ENCODE results near the gene JKAMP.
"Not testable (repeated sequence)": the region's sequence is repeated elsewhere in the genome, so short reads cannot be mapped to it uniquely, and the experiment has no call there.

JKAMP gene, protein sequence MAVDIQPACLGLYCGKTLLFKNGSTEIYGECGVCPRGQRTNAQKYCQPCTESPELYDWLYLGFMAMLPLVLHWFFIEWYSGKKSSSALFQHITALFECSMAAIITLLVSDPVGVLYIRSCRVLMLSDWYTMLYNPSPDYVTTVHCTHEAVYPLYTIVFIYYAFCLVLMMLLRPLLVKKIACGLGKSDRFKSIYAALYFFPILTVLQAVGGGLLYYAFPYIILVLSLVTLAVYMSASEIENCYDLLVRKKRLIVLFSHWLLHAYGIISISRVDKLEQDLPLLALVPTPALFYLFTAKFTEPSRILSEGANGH

DNA sequence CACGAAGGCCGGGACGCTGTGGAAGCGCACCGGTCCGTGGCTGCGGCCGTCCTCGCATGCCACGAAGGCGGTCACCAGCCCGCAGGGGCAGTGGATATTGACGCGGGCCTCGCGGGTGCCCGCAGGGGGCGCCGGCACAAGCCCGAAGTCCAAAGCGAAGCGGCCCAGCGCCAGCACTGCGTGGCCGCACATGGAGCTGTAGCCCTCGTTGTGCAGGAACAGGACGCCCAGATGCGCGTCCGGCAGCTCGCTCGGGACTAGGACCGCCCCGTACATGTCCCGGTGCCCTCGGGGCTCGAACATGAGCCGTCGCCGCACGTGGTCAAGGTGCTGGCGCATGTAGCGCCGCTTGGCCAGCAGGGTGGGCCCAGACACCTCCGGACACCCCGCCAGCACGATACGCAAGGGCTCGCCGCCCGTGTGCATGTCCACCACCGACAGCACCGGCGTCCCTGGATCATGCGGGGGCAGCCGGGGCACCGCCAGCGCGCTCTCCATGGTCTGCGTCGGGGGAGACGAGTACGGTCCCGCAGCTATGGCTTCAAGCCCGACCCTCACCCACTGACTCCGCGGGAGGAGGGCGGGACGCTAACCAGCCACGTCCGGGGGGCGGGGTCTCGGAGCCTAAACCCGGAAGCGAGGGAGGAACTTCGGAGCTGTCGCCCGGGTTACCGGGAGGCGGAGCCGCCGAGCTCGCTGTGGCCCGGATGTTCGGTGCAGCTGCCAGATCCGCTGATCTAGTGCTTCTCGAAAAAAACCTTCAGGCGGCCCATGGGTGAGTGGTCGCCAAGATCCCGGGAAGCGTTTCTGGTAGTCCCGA is at the start of gene JKAMP, which contains the start of gene L3HYPDH:
Gene JKAMP (plus strand): TSS at position 699 of the 820 bp plus-strand sequence. CDS start 73 bp downstream, at position 772.
Gene L3HYPDH (minus strand): TSS at position 590 of the 820 bp plus-strand sequence. CDS start 92 bp downstream, at position 498.
- peaks cover 0 to 61% (median 59%) of the 10 kb centered on the region in 5 donors for H3K4me1 ChIP-seq (ENCODE audit: control insufficient read depth in 5 of 5, insufficient read depth in 5 of 5, low read length in 5 of 5)

DNA sequence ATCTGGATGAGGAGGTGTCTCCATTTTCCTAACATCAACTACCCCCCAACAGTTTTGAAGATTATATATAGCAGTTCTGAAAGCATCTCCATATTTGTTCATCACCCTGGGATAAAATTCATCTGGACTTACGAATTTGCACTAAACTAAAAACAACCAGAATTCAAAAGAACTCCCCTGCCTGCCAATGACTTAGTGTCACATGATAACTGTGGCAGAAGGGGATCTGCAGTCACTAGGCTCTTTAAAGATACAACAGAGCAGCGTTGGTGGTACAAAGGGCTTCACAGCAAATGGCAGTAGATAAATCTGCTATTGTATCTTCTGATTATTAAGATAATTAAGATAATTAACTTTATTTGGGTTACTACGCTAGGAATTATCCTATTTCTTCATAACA is 49.2 kb upstream of the JKAMP start:
- H3K27ac ChIP-seq (ENCODE audit: low read depth, low read length) = no peak overlapping the region
- H3K9me3 ChIP-seq (ENCODE audit: control insufficient read depth in 5 of 5, low read length in 5 of 5) = no peaks in the 10 kb centered on the region
- H3K9ac ChIP-seq (ENCODE audit: low read length in 5 of 5) = no peak overlapping the region
- peaks cover 0 to 18% (median 11%) of the 10 kb centered on the region in 5 donors for H3K4me1 ChIP-seq (ENCODE audit: control insufficient read depth in 5 of 5, insufficient read depth in 5 of 5, low read length in 5 of 5)
- no peak overlapping the region for H3K4me3 ChIP-seq (ENCODE audit: low read depth in 1 of 5, low read length in 5 of 5)
- H3K27me3 ChIP-seq (ENCODE audit: control insufficient read depth in 5 of 5, insufficient read depth in 4 of 5, low read length in 5 of 5) = no peaks in the 10 kb centered on the region
- H3K36me3 ChIP-seq (ENCODE audit: control insufficient read depth in 5 of 5, insufficient read depth in 5 of 5, low read length in 5 of 5) = peaks cover 0 to 5% (median 0%) of the 10 kb centered on the region in 5 donors

More for the DNA sequence above, at the start of gene JKAMP, which contains the start of gene L3HYPDH:
- Histone ChIP-seq H3K4me3 (ENCODE audit: low read depth in 1 of 5, low read length in 5 of 5) (peak within 1 kb of the TSS; percentile 83 to 98 (median 92)), H3K27me3 (ENCODE audit: control insufficient read depth in 5 of 5, insufficient read depth in 4 of 5, low read length in 5 of 5) (no peaks in the 10 kb centered on the region), H3K27ac (ENCODE audit: low read depth, low read length) (peak within 1 kb of the TSS; percentile 95), H3K9me3 (ENCODE audit: control insufficient read depth in 5 of 5, low read length in 5 of 5) (no peaks in the 10 kb centered on the region), H3K9ac (ENCODE audit: low read length in 5 of 5) (peak within 1 kb of the TSS; percentile 78 to 94 (median 90)), H3K36me3 (ENCODE audit: control insufficient read depth in 5 of 5, insufficient read depth in 5 of 5, low read length in 5 of 5) (peaks cover 4 to 18% (median 8%) of the 10 kb centered on the region in 5 donors)

DNA sequence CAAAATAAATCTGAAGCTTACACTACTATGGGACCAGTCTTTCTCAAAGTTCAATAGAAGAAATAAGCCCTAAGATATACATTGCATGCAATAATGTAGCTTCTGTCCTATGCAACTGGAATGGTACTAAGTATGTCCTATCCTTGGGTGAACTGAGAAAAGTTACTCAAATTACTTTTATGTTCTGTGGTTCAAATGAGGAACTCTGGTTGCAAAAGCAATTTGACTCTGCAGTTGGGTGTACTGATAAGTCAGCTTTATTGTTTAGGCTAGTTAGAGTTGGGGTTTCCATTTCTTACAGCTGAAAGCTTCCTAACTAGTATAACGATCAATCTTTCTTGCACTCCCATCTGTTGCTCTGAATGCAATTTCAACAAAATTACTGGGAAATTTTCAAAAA is 48.3 kb upstream of the JKAMP start:
- no peak overlapping the region for H3K4me3 ChIP-seq (ENCODE audit: low read depth in 1 of 5, low read length in 5 of 5)
- H3K9ac ChIP-seq (ENCODE audit: low read length in 5 of 5) = no peak overlapping the region
- H3K27me3 ChIP-seq (ENCODE audit: control insufficient read depth in 5 of 5, insufficient read depth in 4 of 5, low read length in 5 of 5) = no peaks in the 10 kb centered on the region
- peaks cover 0 to 4% (median 0%) of the 10 kb centered on the region in 5 donors for H3K36me3 ChIP-seq (ENCODE audit: control insufficient read depth in 5 of 5, insufficient read depth in 5 of 5, low read length in 5 of 5)
- H3K27ac ChIP-seq (ENCODE audit: low read depth, low read length) = no peak overlapping the region
- H3K9me3 ChIP-seq (ENCODE audit: control insufficient read depth in 5 of 5, low read length in 5 of 5) = no peaks in the 10 kb centered on the region
- peaks cover 0 to 21% (median 13%) of the 10 kb centered on the region in 5 donors for H3K4me1 ChIP-seq (ENCODE audit: control insufficient read depth in 5 of 5, insufficient read depth in 5 of 5, low read length in 5 of 5)

DNA sequence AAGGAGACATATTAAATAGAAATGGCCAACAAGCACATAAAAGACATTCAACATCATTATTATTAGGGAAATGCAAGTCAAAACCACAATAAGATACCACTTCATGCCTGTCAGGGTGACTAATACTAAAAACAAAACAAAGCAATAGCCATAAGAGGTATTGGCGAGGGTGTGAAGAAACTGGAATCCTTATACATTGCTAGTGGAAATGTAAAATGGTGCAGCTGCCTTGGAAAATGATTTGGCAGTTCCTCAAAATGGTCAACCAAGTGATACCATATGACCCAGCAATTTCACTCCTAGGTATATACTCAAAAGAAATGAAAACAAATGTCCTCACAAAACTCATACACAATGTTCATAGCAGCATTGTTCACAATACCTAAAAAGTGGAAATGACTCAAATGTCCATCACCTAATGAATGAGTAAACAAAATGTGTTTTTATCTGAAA is 46.1 kb upstream of the JKAMP start:
- H3K27me3 ChIP-seq (ENCODE audit: control insufficient read depth in 5 of 5, insufficient read depth in 4 of 5, low read length in 5 of 5) = no peaks in the 10 kb centered on the region
- no peak overlapping the region for H3K4me3 ChIP-seq (ENCODE audit: low read depth in 1 of 5, low read length in 5 of 5)
- peak overlapping the region in 1 of 5 donors; percentile 26 for H3K9ac ChIP-seq (ENCODE audit: low read length in 5 of 5)
- no peaks in the 10 kb centered on the region for H3K36me3 ChIP-seq (ENCODE audit: control insufficient read depth in 5 of 5, insufficient read depth in 5 of 5, low read length in 5 of 5)
- H3K27ac ChIP-seq (ENCODE audit: low read depth, low read length) = peak overlapping the region; percentile 78
- H3K9me3 ChIP-seq (ENCODE audit: control insufficient read depth in 5 of 5, low read length in 5 of 5) = no peaks in the 10 kb centered on the region
- H3K4me1 ChIP-seq (ENCODE audit: control insufficient read depth in 5 of 5, insufficient read depth in 5 of 5, low read length in 5 of 5) = peaks cover 0 to 21% (median 13%) of the 10 kb centered on the region in 5 donors

DNA sequence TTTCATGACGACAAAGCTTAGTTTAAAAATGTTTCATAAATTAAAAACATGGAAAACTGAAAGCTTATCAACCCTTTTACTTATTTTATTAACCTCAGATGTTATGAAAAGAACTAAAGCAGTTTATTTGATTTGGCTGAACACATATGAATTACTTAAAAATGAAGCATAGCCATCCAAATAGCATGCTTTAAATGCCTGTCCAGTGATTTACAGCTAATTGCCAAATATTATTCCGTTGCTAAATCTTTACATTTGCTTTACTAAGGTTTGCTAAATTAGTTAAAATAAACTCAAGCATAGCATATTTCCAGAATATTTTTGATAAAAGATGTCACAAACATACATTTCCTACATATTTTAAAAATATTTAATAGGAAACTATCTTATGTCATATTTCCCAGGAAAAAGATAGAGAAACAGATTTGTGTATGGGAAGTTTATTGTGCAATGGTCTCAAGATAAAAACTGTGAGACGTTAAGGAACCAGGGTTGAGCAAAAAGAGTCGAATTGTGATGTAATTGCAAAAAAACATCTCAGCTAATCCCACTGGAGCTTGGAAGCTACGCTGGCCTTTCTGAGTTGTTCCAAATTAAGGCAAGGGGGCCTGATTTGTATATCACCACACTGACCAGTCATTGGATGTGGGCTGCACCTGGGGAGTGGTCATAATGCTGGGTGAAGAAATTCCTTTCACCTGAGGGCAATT is 44.9 kb upstream of the JKAMP start:
- Histone ChIP-seq H3K27ac (ENCODE audit: low read depth, low read length) (peak overlapping the region; percentile 78), H3K9ac (ENCODE audit: low read length in 5 of 5) (peak overlapping the region in 2 of 5 donors; percentile 13 to 26), H3K4me3 (ENCODE audit: low read depth in 1 of 5, low read length in 5 of 5) (no peak overlapping the region), H3K27me3 (ENCODE audit: control insufficient read depth in 5 of 5, insufficient read depth in 4 of 5, low read length in 5 of 5) (no peaks in the 10 kb centered on the region), H3K4me1 (ENCODE audit: control insufficient read depth in 5 of 5, insufficient read depth in 5 of 5, low read length in 5 of 5) (peaks cover 0 to 24% (median 13%) of the 10 kb centered on the region in 5 donors), H3K36me3 (ENCODE audit: control insufficient read depth in 5 of 5, insufficient read depth in 5 of 5, low read length in 5 of 5) (no peaks in the 10 kb centered on the region), H3K9me3 (ENCODE audit: control insufficient read depth in 5 of 5, low read length in 5 of 5) (no peaks in the 10 kb centered on the region)

DNA sequence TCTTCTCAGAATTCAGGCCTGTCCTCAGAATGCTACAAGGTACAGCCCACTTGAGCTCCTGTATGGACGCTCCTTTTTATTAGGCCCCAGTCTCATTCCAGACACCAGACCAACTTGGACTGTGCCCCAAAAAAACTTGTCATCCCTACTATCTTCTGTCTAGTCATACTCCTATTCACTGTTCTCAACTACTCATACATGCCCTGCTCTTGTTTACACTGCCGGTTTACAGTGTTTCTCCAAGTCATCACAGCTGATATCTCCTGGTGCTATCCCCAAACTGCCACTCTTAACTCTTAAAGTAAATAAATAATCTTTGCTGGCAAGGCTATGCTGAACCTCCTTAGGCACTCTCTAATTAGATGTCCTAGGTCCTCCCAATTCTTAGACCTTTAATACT is 35.6 kb upstream of the JKAMP start:
- peaks cover 0 to 13% (median 0%) of the 10 kb centered on the region in 5 donors for H3K36me3 ChIP-seq (ENCODE audit: control insufficient read depth in 5 of 5, insufficient read depth in 5 of 5, low read length in 5 of 5)
- H3K27me3 ChIP-seq (ENCODE audit: control insufficient read depth in 5 of 5, insufficient read depth in 4 of 5, low read length in 5 of 5); H3K4me3 ChIP-seq (ENCODE audit: low read depth in 1 of 5, low read length in 5 of 5); H3K9ac ChIP-seq (ENCODE audit: low read length in 5 of 5); H3K4me1 ChIP-seq (ENCODE audit: control insufficient read depth in 5 of 5, insufficient read depth in 5 of 5, low read length in 5 of 5); H3K27ac ChIP-seq (ENCODE audit: low read depth, low read length); H3K9me3 ChIP-seq (ENCODE audit: control insufficient read depth in 5 of 5, low read length in 5 of 5): not testable (repeated sequence)

DNA sequence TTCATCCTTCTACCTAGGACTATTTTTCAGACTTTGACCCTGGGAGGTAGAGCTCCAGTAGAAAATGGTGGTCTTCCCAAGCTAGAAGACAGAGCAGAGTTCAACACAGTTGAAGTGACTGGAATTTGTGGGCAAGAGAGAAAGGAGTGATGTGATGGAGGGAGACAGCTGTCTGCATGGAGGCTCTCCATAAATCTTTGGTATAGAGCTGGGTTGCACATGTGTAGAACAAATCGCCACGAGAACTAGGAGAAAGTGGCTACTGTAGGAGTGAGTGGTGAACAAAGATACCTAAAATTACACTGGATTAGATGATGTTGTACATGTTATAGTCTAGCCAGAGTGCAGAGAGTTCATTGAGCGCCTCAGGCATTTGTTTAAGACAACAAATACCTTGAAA is 33.6 kb upstream of the JKAMP start:
- no peak overlapping the region for H3K9ac ChIP-seq (ENCODE audit: low read length in 5 of 5)

DNA sequence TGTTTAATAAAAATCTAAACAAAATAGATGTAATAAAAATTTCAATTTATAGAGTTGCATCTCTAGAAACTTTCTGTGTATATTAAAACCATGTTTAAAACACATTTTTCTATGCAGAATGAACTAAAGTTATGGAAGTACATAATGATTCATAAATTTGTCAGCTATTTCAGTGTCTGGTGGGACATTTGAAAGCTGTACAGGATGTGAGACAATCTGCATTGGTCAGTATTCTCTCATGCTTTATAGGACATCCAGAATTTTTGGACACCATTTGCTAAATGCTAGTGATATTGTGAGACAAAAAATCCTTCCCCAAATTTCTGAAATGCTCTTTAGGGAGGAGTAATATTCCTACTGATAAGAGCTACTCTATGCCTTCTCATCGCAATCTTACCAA is 32.5 kb upstream of the JKAMP start:
- Histone ChIP-seq H3K9ac (ENCODE audit: low read length in 5 of 5) (no peak overlapping the region), H3K27ac (ENCODE audit: low read depth, low read length) (no peak overlapping the region), H3K27me3 (ENCODE audit: control insufficient read depth in 5 of 5, insufficient read depth in 4 of 5, low read length in 5 of 5) (no peaks in the 10 kb centered on the region), H3K4me1 (ENCODE audit: control insufficient read depth in 5 of 5, insufficient read depth in 5 of 5, low read length in 5 of 5) (peaks cover 0 to 2% (median 0%) of the 10 kb centered on the region in 5 donors), H3K4me3 (ENCODE audit: low read depth in 1 of 5, low read length in 5 of 5) (no peak overlapping the region), H3K36me3 (ENCODE audit: control insufficient read depth in 5 of 5, insufficient read depth in 5 of 5, low read length in 5 of 5) (peaks cover 0 to 15% (median 6%) of the 10 kb centered on the region in 5 donors), H3K9me3 (ENCODE audit: control insufficient read depth in 5 of 5, low read length in 5 of 5) (peaks cover 0 to 4% (median 0%) of the 10 kb centered on the region in 5 donors)

More for the DNA sequence above, 33.6 kb upstream of the JKAMP start:
- Histone ChIP-seq H3K4me3 (ENCODE audit: low read depth in 1 of 5, low read length in 5 of 5) (no peak overlapping the region), H3K9me3 (ENCODE audit: control insufficient read depth in 5 of 5, low read length in 5 of 5) (peaks cover 0 to 4% (median 0%) of the 10 kb centered on the region in 5 donors), H3K36me3 (ENCODE audit: control insufficient read depth in 5 of 5, insufficient read depth in 5 of 5, low read length in 5 of 5) (peaks cover 0 to 13% (median 3%) of the 10 kb centered on the region in 5 donors), H3K27me3 (ENCODE audit: control insufficient read depth in 5 of 5, insufficient read depth in 4 of 5, low read length in 5 of 5) (no peaks in the 10 kb centered on the region), H3K27ac (ENCODE audit: low read depth, low read length) (no peak overlapping the region), H3K4me1 (ENCODE audit: control insufficient read depth in 5 of 5, insufficient read depth in 5 of 5, low read length in 5 of 5) (peaks cover 0 to 2% (median 0%) of the 10 kb centered on the region in 5 donors)

DNA sequence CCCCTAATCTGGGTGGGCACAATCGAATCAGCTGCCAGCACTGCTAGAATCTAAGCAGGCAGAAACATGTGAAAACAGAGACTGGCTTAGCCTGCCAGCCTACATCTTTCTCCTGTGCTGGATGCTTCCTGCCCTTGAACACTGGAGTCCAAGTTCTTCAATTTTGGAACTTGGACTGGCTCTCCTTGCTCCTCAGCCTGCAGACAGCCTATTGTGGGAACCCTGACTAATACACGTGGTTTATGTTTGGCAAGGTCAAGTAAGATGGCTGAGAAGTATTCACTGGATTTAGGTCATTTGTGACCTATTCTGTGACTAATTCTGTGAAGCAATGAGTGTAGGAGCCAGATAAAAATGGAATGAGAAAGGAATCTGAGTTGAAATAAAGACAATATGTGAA is 30.2 kb upstream of the JKAMP start:
- no peak overlapping the region for H3K4me3 ChIP-seq (ENCODE audit: low read depth in 1 of 5, low read length in 5 of 5)
- peaks cover 0 to 2% (median 0%) of the 10 kb centered on the region in 5 donors for H3K4me1 ChIP-seq (ENCODE audit: control insufficient read depth in 5 of 5, insufficient read depth in 5 of 5, low read length in 5 of 5)
- H3K9ac ChIP-seq (ENCODE audit: low read length in 5 of 5) = no peak overlapping the region
- peaks cover 0 to 4% (median 0%) of the 10 kb centered on the region in 5 donors for H3K9me3 ChIP-seq (ENCODE audit: control insufficient read depth in 5 of 5, low read length in 5 of 5)
- peaks cover 3 to 15% (median 14%) of the 10 kb centered on the region in 5 donors for H3K36me3 ChIP-seq (ENCODE audit: control insufficient read depth in 5 of 5, insufficient read depth in 5 of 5, low read length in 5 of 5)
- peak overlapping the region; percentile 46 for H3K27ac ChIP-seq (ENCODE audit: low read depth, low read length)
- H3K27me3 ChIP-seq (ENCODE audit: control insufficient read depth in 5 of 5, insufficient read depth in 4 of 5, low read length in 5 of 5) = no peaks in the 10 kb centered on the region
